Pancreas (tissue), 10 donors: ENCODE data around the gene ENDOV. TPM values are rescaled to one million over a fixed set of nuclear protein-coding genes. Genes with fewer than 3 reads are reported as not detected.
"Not testable (repeated sequence)": the region's sequence is repeated elsewhere in the genome, so short reads cannot be mapped to it uniquely, and the experiment has no call there.

Experiments
- ATAC-seq, 4 donors: fragments of 200-7000 bp; cut with Tn5 transposase; one replicate each; pipeline versions ENCODE4 v1.8.0 to v1.9.1; 2020; ENCODE audit warnings: mild to moderate bottlenecking in 4 of 4, moderate library complexity in 4 of 4
- DNase-seq, 6 donors: peaks; one replicate each; pipeline ENCODE4 v3.0.0-alpha.2; 2020
- FAIRE-seq: peaks from 2 replicates; lab custom pipeline; 2012; peaks lifted over from hg19 to GRCh38; lab: Jason Lieb, UNC
- H3K27ac ChIP-seq, 4 donors: fragments of 200-600 bp; sonication (generic); 1 replicate in 3 of 4; 2 replicates in 1 of 4; pipeline versions ENCODE4 v1.5.0 to v1.8.0; 2020
- H3K27me3 ChIP-seq, 4 donors: fragments of 200-600 bp; one replicate each; pipeline ENCODE4 v1.8.0; 2021
- H3K36me3 ChIP-seq, 3 donors: fragments of 200-600 bp; sonication (generic) in 1 of 3; one replicate each; pipeline versions ENCODE4 v1.5.0 to v1.8.0; 2020 to 2021
- H3K4me1 ChIP-seq, 3 donors: fragments of 200-600 bp; one replicate each; pipeline ENCODE4 v1.8.0; 2021
- H3K4me3 ChIP-seq, 4 donors: fragments of 200-600 bp; sonication (generic) in 2 of 4; one replicate each; pipeline versions ENCODE4 v1.5.0 to v1.8.0; 2020 to 2021
- H3K9me3 ChIP-seq, 4 donors: fragments of 200-600 bp; one replicate each; pipeline ENCODE4 v1.8.0; 2021
- CTCF ChIP-seq, 4 donors: fragments of 200-600 bp; sonication (generic) in 3 of 4; IDR thresholded peaks; one replicate each; pipeline versions ENCODE4 v1.5.0 to v1.8.0; 2021; ENCODE audit warnings: antibody characterized with exemption in 4 of 4
- WGBS, 2 donors: extraction: QIAGEN DNeasy Blood & Tissue Kit; methylation state at CpG; one replicate each; pipeline ENCODE4 v1.1.7; 2013; 5-methylcytosine and 5-hydroxymethylcytosine counted together
- intact Hi-C, 3 donors: fragments of 100-400 bp; cut with DNase I; formaldehyde crosslinking; loops; one replicate each; pipeline versions ENCODE4 v1.11.1 to v1.14.2; 2022
- polyA plus RNA-seq, 2 donors: library from polyadenylated mRNA; stranded (reverse); fragments of 200-250 nt; gene quantifications; one replicate each; pipeline ENCODE4 v1.2.3, GENCODE V29; 2013
- total RNA-seq, 6 donors: library from RNA; stranded (reverse); fragmentation: NEBNext Ultra II Directional in 4 of 6; extraction: Animal tissue kit (Norgen Biotek cat#: 25700) in 4 of 6; gene quantifications; one replicate each; pipeline versions ENCODE4 v1.2.1 to v1.2.4, GENCODE V29; 2021 to 2023
- donor health status: healthy with polysubstance abuse.
- donor health status: DM: no; HTN: no; CAD: no; lungs with moderate emphysema.
- donor health status: DM: no; HTN: no; CAD: no.
- donor health status: control.
- donor health status: control.
- donor health status: Bipolar disorder and iron deficiency.
- donor health status: DM: yes; HTN: yes; CAD: no.
- donor health status: DM: no; HTN: no; CAD: no.
- donor health status: DM: no; HTN: no; CAD: no.
- donor health status: DM: yes; HTN: yes; CAD: no.

ENDOV gene
- total and polyA plus RNA-seq, 8 donors = 8.7 to 20.4 (median 12.9) TPM

GRCh38 chr17:80402959-80403358 lies 12.0 kb upstream of the ENDOV start:
- FAIRE-seq = no peak
- no peak for ATAC-seq
- no peaks in the 10 kb centered on the region for H3K27me3 ChIP-seq
- no peaks in the 10 kb centered on the region for H3K4me1 ChIP-seq
- no peaks in the 10 kb centered on the region for H3K36me3 ChIP-seq
- no peak for DNase-seq
- 93 to 94% methylated on average over 4 of the region's 4 CpGs for WGBS, 2 donors
- intact Hi-C loops = no loop called here
- H3K9me3 ChIP-seq = no peaks in the 10 kb centered on the region
- no peak overlapping the region for H3K4me3 ChIP-seq
- no peak for TF ChIP-seq CTCF (IDR thresholded peaks at IDR 0.05)
- no peak overlapping the region for H3K27ac ChIP-seq

- Histone ChIP-seq H3K4me3 (no peak overlapping the region), H3K9me3 (no peaks in the 10 kb centered on the region), H3K27me3 (no peaks in the 10 kb centered on the region), H3K36me3 (no peaks in the 10 kb centered on the region), H3K27ac (no peak overlapping the region), H3K4me1 (peaks cover 0 to 11% (median 0%) of the 10 kb centered on the region in 3 donors)
- intact Hi-C loops = no loop called here
- DNase-seq (no peak), FAIRE-seq (no peak), ATAC-seq (no peak)
- no peak for TF ChIP-seq CTCF (IDR thresholded peaks at IDR 0.05)
- WGBS, 2 donors = 89 to 91% methylated on average over 8 of the region's 8 CpGs
These were observed 8.8 kb upstream of the ENDOV start for GRCh38 chr17:80406146-80406545.

DNA sequence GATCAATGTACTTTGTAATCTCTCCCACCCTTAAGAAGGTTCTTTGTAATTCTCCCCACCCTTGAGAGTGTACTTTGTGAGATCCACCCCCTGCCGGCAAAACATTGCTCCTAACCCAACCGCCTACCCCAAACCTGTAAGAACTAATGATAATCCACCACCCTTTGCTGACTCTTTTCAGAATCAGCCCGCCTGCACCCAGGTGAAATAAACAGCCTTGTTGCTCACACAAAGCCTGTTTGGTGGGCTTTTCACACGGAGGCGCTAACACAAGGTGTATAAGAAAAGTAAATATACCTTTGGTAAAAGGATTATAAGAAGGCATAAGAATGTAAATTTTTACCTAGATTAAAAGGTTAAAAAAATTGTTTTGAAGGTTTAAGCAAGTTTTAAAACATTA lies 7.0 kb upstream of the ENDOV start:
- WGBS, 2 donors = 23 to 58% methylated on average over 5 of the region's 5 CpGs
- intact Hi-C loops, DNase-seq: not testable (repeated sequence)

DNA sequence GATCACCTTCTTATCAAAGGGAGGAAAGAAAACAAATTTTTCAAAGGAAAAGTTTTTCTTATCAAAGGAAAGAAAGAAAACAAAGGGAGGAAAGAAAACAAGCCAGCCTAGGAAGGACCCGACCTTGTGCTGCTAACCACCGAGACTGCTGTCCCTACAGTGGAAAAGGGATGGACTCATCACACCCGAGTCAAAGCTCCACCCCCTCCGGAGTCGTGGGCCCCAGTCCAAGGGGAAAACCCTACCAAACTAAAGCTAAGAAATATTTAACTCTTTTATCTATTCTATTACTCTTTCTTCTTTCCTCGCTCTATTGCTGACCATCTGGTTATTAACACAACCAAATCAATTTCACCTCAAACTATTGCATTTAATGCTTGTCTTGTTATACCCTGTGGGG lies 6.1 kb upstream of the ENDOV start:
- H3K27me3 ChIP-seq = no peaks in the 10 kb centered on the region
- no peaks in the 10 kb centered on the region for H3K36me3 ChIP-seq
- no peaks in the 10 kb centered on the region for H3K9me3 ChIP-seq
- no peak for TF ChIP-seq CTCF (IDR thresholded peaks at IDR 0.05)
- H3K27ac ChIP-seq = no peak overlapping the region
- peaks cover 0 to 11% (median 0%) of the 10 kb centered on the region in 3 donors for H3K4me1 ChIP-seq
- FAIRE-seq (no peak), ATAC-seq (peak in 3 of 4 donors; percentile 52 to 80 (median 54)), DNase-seq (peak in 2 of 6 donors; percentile 60 to 74)
- 3 to 4% methylated on average over 6 of the region's 6 CpGs for WGBS, 2 donors
- intact Hi-C loops = no loop called here
- H3K4me3 ChIP-seq = no peak overlapping the region

More for the DNA sequence above, 7.0 kb upstream of the ENDOV start:
- not testable (repeated sequence) for H3K27me3 ChIP-seq, FAIRE-seq, H3K9me3 ChIP-seq, H3K4me3 ChIP-seq, H3K36me3 ChIP-seq, H3K27ac ChIP-seq
- peak in 2 of 4 donors; percentile 41 to 58 for ATAC-seq
- peaks cover 0 to 11% (median 0%) of the 10 kb centered on the region in 3 donors for H3K4me1 ChIP-seq

DNA sequence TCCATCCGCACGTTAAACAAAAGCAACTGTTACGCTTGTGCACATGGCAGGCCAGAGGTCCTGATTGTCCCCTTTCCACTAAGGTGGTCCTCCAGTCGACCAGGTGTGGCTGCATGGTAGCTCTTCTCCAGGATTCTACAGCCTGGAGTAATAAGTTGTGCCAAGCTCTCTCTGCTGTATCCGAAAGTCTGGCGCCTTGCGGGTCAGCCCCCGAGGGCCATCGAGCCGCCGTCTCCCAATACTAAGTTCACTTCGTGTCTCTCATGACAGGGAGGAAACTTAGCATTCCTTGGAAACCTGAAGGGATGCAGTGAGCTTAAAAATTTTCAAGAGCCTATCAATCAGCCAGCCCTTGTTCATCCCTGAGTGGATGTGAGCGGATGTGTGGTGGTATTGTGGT lies 5.3 kb upstream of the ENDOV start:
- no peaks in the 10 kb centered on the region for H3K9me3 ChIP-seq
- no peak overlapping the region for H3K4me3 ChIP-seq
- FAIRE-seq = no peak
- TF ChIP-seq CTCF (IDR thresholded peaks at IDR 0.05) = no peak
- ATAC-seq = no peak
- H3K36me3 ChIP-seq = no peaks in the 10 kb centered on the region
- DNase-seq = no peak
- H3K4me1 ChIP-seq = peaks cover 0 to 11% (median 0%) of the 10 kb centered on the region in 3 donors
- intact Hi-C loops = no loop called here
- WGBS, 2 donors = 88 to 89% methylated on average over 13 of the region's 13 CpGs
- no peaks in the 10 kb centered on the region for H3K27me3 ChIP-seq
- no peak overlapping the region for H3K27ac ChIP-seq

GRCh38 chr17:80410441-80411087 lies 4.4 kb upstream of the ENDOV start:
- 57 to 71% methylated on average over 15 to 16 of the region's 16 CpGs for WGBS, 2 donors
- ATAC-seq, H3K27ac ChIP-seq, H3K4me3 ChIP-seq, H3K36me3 ChIP-seq, H3K27me3 ChIP-seq, FAIRE-seq, intact Hi-C loops, DNase-seq, H3K9me3 ChIP-seq: not testable (repeated sequence)
- peaks cover 0 to 11% (median 0%) of the 10 kb centered on the region in 3 donors for H3K4me1 ChIP-seq
